SK-N-MC (cell line): Measurements from ENCODE around the gene CDH23.

Experiments used
- EZH2 ChIP-seq: fragments of 200-600 bp; sonication (generic); IDR thresholded peaks from one replicate; pipeline ENCODE4 v1.6.1; 2017; ENCODE audit warnings: antibody characterized with exemption
- FOXP2 ChIP-seq: optimal IDR thresholded peaks from 2 replicates; pipeline ENCODE3; 2011; ENCODE audit warnings: mild to moderate bottlenecking, moderate library complexity; ENCODE audit not compliant: insufficient read depth; ENCODE audit errors: extremely low read length, control extremely low read depth
- POLR2AphosphoS5 ChIP-seq: IDR thresholded peaks from 2 replicates; pipeline ENCODE4 v1.6.1; 2012; ENCODE audit warnings: mild to moderate bottlenecking, low read depth, low read length, borderline replicate concordance

GRCh38 chr10:71684356-71685173 lies 287.8 kb downstream of the CDH23 start:
- TF ChIP-seq EZH2, result no peak
- no peak for TF ChIP-seq POLR2AphosphoS5
- TF ChIP-seq FOXP2, result no peak
